Thyroid gland (tissue), 4 donors: ENCODE results near the gene OTC. TPM values are rescaled to one million over a fixed set of nuclear protein-coding genes. Genes with fewer than 3 reads are reported as not detected.

Experiments used
- DNase-seq, 2 donors: peaks; one replicate each; pipeline ENCODE4 v3.0.0-alpha.2; 2019
- H3K27ac ChIP-seq, 3 donors: fragments of 200-600 bp; sonication (generic); 1 replicate in 2 of 3; 2 replicates in 1 of 3; pipeline ENCODE4 v1.5.1; 2016 to 2019; ENCODE audit warnings: mild to moderate bottlenecking in 1 of 3, moderate library complexity in 1 of 3
- H3K27me3 ChIP-seq: fragments of 200-600 bp; sonication (generic); one replicate; pipeline ENCODE4 v1.5.1; 2019
- H3K36me3 ChIP-seq, 2 donors: fragments of 200-600 bp; sonication (generic); one replicate each; pipeline ENCODE4 v1.5.1; 2016 to 2019
- H3K4me1 ChIP-seq, 2 donors: fragments of 200-600 bp; sonication (generic); one replicate each; pipeline ENCODE4 v1.5.1; 2017 to 2019
- H3K4me3 ChIP-seq, 3 donors: fragments of 200-600 bp; sonication (generic); replicated peaks in 1 of 3; 1 replicate in 2 of 3; 2 replicates in 1 of 3; pipeline ENCODE4 v1.5.1; 2016; ENCODE audit warnings: mild to moderate bottlenecking in 1 of 3
- H3K9me3 ChIP-seq: fragments of 200-600 bp; sonication (generic); one replicate; pipeline ENCODE4 v1.5.1; 2017
- POLR2A ChIP-seq, 2 donors: fragments of 450-650 bp; IDR thresholded peaks; one replicate each; pipeline ENCODE4 v1.6.1; 2017; ENCODE audit warnings: antibody characterized with exemption in 2 of 2, mild to moderate bottlenecking in 2 of 2, moderate library complexity in 1 of 2
- WGBS, 2 donors: methylation state at CpG; one replicate each; pipeline ENCODE4 v1.1.5; 2017; 5-methylcytosine and 5-hydroxymethylcytosine counted together
- intact Hi-C: fragments of 100-400 bp; cut with DNase I; formaldehyde crosslinking; loops from one replicate; pipeline ENCODE4 v1.15.1; 2023
- total RNA-seq, 4 donors: library from RNA; depleted of rRNA; stranded (reverse); fragments of >200 nt; gene quantifications; one replicate each; pipeline ENCODE4 v1.2.3, GENCODE V29; 2016
- TF ChIP-seq, protein P1 (sequence below), 6 experiments: fragments of 200-600 bp in 3 of 6; fragments of 450-650 bp in 3 of 6; sonication (generic) in 3 of 6; IDR thresholded peaks; one replicate each; pipeline ENCODE4 v1.5.1; 2016 to 2019; ENCODE audit warnings: antibody characterized with exemption in 6 of 6, mild to moderate bottlenecking in 2 of 6, inconsistent platforms in 1 of 6, moderate library complexity in 1 of 6

The OTC gene
- 1 to 10 TPM in 1 of 4 donors, under 1 TPM in 1, not detected in 2; 0.33 to 1.2 TPM for total RNA-seq

DNA sequence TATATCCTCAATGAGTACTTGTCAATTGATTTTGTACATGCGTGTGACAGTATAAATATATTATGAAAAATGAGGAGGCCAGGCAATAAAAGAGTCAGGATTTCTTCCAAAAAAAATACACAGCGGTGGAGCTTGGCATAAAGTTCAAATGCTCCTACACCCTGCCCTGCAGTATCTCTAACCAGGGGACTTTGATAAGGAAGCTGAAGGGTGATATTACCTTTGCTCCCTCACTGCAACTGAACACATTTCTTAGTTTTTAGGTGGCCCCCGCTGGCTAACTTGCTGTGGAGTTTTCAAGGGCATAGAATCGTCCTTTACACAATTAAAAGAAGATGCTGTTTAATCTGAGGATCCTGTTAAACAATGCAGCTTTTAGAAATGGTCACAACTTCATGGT is at the start of gene OTC:
Gene OTC (plus strand): TSS at position 243 of the 400 bp plus-strand sequence. CDS start 93 bp downstream, at position 336.
- TF ChIP-seq POLR2A (IDR thresholded peaks at IDR 0.05): no peak
- TF ChIP-seq, protein P1, sequence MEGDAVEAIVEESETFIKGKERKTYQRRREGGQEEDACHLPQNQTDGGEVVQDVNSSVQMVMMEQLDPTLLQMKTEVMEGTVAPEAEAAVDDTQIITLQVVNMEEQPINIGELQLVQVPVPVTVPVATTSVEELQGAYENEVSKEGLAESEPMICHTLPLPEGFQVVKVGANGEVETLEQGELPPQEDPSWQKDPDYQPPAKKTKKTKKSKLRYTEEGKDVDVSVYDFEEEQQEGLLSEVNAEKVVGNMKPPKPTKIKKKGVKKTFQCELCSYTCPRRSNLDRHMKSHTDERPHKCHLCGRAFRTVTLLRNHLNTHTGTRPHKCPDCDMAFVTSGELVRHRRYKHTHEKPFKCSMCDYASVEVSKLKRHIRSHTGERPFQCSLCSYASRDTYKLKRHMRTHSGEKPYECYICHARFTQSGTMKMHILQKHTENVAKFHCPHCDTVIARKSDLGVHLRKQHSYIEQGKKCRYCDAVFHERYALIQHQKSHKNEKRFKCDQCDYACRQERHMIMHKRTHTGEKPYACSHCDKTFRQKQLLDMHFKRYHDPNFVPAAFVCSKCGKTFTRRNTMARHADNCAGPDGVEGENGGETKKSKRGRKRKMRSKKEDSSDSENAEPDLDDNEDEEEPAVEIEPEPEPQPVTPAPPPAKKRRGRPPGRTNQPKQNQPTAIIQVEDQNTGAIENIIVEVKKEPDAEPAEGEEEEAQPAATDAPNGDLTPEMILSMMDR (IDR thresholded peaks at IDR 0.05): no peak
- Histone ChIP-seq H3K27me3 (no peaks in the 10 kb centered on the region), H3K36me3 (no peaks in the 10 kb centered on the region), H3K27ac (no peak within 1 kb of the TSS), H3K9me3 (no peaks in the 10 kb centered on the region), H3K4me3 (no peak within 1 kb of the TSS), H3K4me1 (no peaks in the 10 kb centered on the region)
- WGBS, 2 donors: 86 to 93% methylated on average over 4 of the region's 4 CpGs
- intact Hi-C loops: no loop called here
- DNase-seq: no peak

DNA sequence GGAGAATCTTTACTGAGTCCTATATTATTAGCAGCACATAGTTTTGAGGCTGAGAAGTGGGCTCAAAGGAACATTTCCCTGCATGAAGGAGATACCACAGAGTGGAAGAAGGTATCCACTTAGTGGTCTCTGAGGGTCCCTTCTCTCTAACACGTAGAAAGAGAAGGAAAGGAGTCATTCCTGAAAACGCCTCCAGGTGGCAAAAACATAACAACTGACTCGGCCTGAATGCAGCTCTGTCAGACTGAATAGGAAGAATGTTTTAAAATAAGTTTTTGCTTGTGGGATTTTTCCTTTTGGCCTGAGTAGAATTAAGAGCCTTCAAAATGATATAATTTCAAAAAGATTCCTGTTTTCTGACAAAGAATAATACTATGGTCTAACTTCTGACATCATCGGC is 48.4 kb upstream of the OTC start:
- no peak overlapping the region for H3K4me3 ChIP-seq
- H3K36me3 ChIP-seq: peaks cover 0 to 5% of the 10 kb centered on the region in 2 donors
- no peak for TF ChIP-seq POLR2A (IDR thresholded peaks at IDR 0.05)
- TF ChIP-seq, protein P1 (IDR thresholded peaks at IDR 0.05): no peak
- no peak for DNase-seq
- H3K27me3 ChIP-seq: no peaks in the 10 kb centered on the region
- intact Hi-C loops: no loop called here
- no peaks in the 10 kb centered on the region for H3K4me1 ChIP-seq
- 63 to 73% methylated on average over 4 of the region's 4 CpGs for WGBS, 2 donors
- H3K27ac ChIP-seq: no peak overlapping the region
- H3K9me3 ChIP-seq: no peaks in the 10 kb centered on the region

DNA sequence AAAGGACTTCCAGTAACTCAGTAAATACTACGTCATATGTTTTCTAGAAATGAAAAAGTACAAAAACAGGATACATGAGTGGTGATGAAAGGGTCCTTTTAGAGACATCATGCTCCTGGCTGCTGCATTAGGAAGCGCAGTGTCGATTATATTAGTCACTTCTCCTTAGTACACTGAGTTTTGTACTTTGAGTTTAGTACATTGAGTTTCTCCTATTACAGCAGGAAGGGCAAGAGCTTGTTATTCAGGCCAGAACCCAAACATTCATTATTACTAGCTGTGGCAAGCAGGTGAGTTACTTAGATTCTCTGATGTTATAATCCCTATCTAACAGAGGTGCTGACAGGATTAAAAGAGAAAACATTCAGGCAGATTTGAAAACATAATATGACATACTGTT is 46.4 kb upstream of the OTC start:
- peaks cover 0 to 1% of the 10 kb centered on the region in 2 donors for H3K36me3 ChIP-seq
- no peaks in the 10 kb centered on the region for H3K9me3 ChIP-seq
- no peak for DNase-seq
- no peak overlapping the region for H3K4me3 ChIP-seq
- H3K27ac ChIP-seq: no peak overlapping the region
- 64 to 76% methylated on average over 3 of the region's 3 CpGs for WGBS, 2 donors
- no peak for TF ChIP-seq POLR2A (IDR thresholded peaks at IDR 0.05)
- TF ChIP-seq, protein P1 (IDR thresholded peaks at IDR 0.05): no peak
- intact Hi-C loops: no loop called here
- H3K27me3 ChIP-seq: no peaks in the 10 kb centered on the region
- H3K4me1 ChIP-seq: no peaks in the 10 kb centered on the region

DNA sequence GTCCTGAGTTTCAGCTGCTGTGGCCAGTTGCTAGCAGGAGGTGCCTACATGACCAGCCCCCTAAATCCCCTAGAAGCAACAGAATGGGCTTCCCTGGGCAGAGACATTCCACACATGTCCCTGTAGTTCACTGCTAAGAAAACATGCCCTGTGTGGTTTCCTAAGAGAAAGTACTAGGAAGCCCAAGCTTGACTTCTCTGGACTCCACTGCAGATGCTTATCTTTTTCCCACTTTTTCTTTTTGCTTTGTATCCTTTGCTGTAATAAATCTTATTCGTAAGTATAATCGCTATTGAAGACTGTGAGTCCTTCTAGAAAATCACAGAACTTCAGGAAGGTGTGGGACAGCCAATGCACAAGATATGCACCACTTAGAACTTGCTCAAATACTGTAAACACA is 40.7 kb upstream of the OTC start:
- Histone ChIP-seq H3K27me3 (no peaks in the 10 kb centered on the region), H3K9me3 (no peaks in the 10 kb centered on the region), H3K27ac (no peak overlapping the region), H3K4me3 (no peak overlapping the region), H3K36me3 (no peaks in the 10 kb centered on the region), H3K4me1 (no peaks in the 10 kb centered on the region)
- WGBS, 2 donors: 92 to 97% methylated on average over 2 of the region's 2 CpGs
- no peak for TF ChIP-seq POLR2A (IDR thresholded peaks at IDR 0.05)
- TF ChIP-seq, protein P1 (IDR thresholded peaks at IDR 0.05): no peak
- DNase-seq: no peak
- intact Hi-C loops: no loop called here

DNA sequence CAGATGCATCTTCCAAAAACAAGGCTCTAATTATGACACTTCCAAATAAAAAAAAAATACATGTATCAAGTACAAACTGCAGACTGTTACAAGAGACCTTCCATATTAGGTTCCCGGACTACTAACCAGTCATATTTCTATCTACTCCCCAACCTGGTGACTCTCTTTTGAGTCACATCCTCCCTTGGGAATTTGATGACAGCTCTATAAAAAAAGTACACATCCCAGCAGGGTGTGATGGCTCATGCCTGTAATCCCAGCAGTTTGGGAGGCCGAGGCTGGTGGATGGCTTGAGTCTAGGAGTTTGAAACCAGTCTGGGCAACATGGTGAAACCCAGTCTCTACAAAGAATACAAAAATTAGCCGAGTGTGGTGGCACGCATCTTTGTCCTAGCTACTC is 40.0 kb upstream of the OTC start:
- no peak for DNase-seq
- no peaks in the 10 kb centered on the region for H3K36me3 ChIP-seq

More for the DNA sequence above, 40.0 kb upstream of the OTC start:
- Histone ChIP-seq H3K27ac (no peak overlapping the region), H3K27me3 (no peaks in the 10 kb centered on the region), H3K4me3 (no peak overlapping the region), H3K9me3 (no peaks in the 10 kb centered on the region), H3K4me1 (no peaks in the 10 kb centered on the region)
- intact Hi-C loops: no loop called here
- TF ChIP-seq POLR2A (IDR thresholded peaks at IDR 0.05): no peak
- TF ChIP-seq, protein P1 (IDR thresholded peaks at IDR 0.05): no peak
- WGBS, 2 donors: 91 to 96% methylated on average over 3 to 4 of the region's 4 CpGs
